A673 (cell line): ENCODE data around the gene ZEB1. TPM values are rescaled to one million over a fixed set of nuclear protein-coding genes. Genes with fewer than 3 reads are reported as not detected.

ENCODE experiments used
- BruUV-seq: library from RNA; stranded (reverse); fragments of 400-500 nt; replicated peaks from 2 replicates; lab custom pipeline; 2021; lab: Mats Ljungman, UMichigan
- CTCF ChIA-PET: fragments of 300-600 bp; sonication (Branson Sonifier 250); formaldehyde crosslinking; loops from one replicate; lab custom pipeline; 2022; ENCODE audit warnings: antibody characterized with exemption; lab: Charles Lee
- POLR2A ChIA-PET: fragments of 300-600 bp; sonication (Branson Sonifier 250); formaldehyde crosslinking; loops from one replicate; lab custom pipeline; 2022; ENCODE audit warnings: antibody characterized with exemption; ENCODE audit not compliant: low non-redundant PET; lab: Charles Lee
- DNase-seq: peaks from one replicate; pipeline ENCODE4 v3.0.0-alpha.2; 2015; ENCODE audit warnings: low spot score
- H3K27ac ChIP-seq: fragments of 200-600 bp; sonication (generic); 2 replicates; pipeline ENCODE4 v1.5.1; 2016; ENCODE audit warnings: mixed run types, low read depth, mild to moderate bottlenecking, mixed read lengths, antibody characterized with exemption, low read length; ENCODE audit not compliant: poor library complexity, severe bottlenecking
- H3K27me3 ChIP-seq: fragments of 200-600 bp; sonication (generic); replicated peaks from 2 replicates; pipeline ENCODE4 v1.6.1; 2017; ENCODE audit warnings: mixed run types, low read depth, mild to moderate bottlenecking, mixed read lengths, antibody characterized with exemption, low read length; ENCODE audit not compliant: insufficient read depth, poor library complexity
- H3K36me3 ChIP-seq: fragments of 200-600 bp; sonication (generic); 2 replicates; pipeline ENCODE4 v1.6.1; 2016; ENCODE audit warnings: mixed run types, mild to moderate bottlenecking, mixed read lengths, antibody characterized with exemption, low read length; ENCODE audit not compliant: insufficient read depth, poor library complexity, severe bottlenecking
- H3K4me1 ChIP-seq: fragments of 200-600 bp; sonication (generic); 2 replicates; pipeline ENCODE4 v1.6.1; 2017; ENCODE audit warnings: mixed run types, mild to moderate bottlenecking, mixed read lengths, antibody characterized with exemption, low read length; ENCODE audit not compliant: insufficient read depth, poor library complexity, severe bottlenecking
- H3K4me3 ChIP-seq: fragments of 200-600 bp; sonication (generic); 2 replicates; pipeline ENCODE4 v1.5.1; 2016; ENCODE audit warnings: low read depth, mixed run types, mild to moderate bottlenecking, mixed read lengths, low read length; ENCODE audit not compliant: poor library complexity, severe bottlenecking
- H3K9me3 ChIP-seq: fragments of 200-600 bp; sonication (generic); 2 replicates; pipeline ENCODE4 v1.6.1; 2016; ENCODE audit warnings: mixed run types, low read depth, mild to moderate bottlenecking, mixed read lengths, antibody characterized with exemption, low read length; ENCODE audit not compliant: poor library complexity, severe bottlenecking
- CTCF ChIP-seq: fragments of 300-800, 200-600 bp; sonication (generic); conservative IDR thresholded peaks from 2 replicates; pipeline ENCODE4 v1.5.1; 2017; ENCODE audit warnings: low read depth, mild to moderate bottlenecking, antibody characterized with exemption, low read length, moderate library complexity, mixed read lengths
- EZH2 ChIP-seq: fragments of 200-600 bp; sonication (generic); IDR thresholded peaks from 2 replicates; pipeline ENCODE4 v1.6.1; 2017; ENCODE audit warnings: borderline replicate concordance, low read depth, mild to moderate bottlenecking, mixed read lengths, antibody characterized with exemption, low read length; ENCODE audit not compliant: poor library complexity, severe bottlenecking
- intact Hi-C: fragments of 100-400 bp; cut with micrococcal nuclease; formaldehyde crosslinking; loops from one replicate; pipeline ENCODE4 v1.10.0; 2022; ENCODE audit not compliant: unreplicated experiment
- total RNA-seq: library from RNA; stranded (reverse); gene quantifications from 2 replicates; pipeline ENCODE4 v1.2.3, GENCODE V29; 2021

Gene ZEB1
- total RNA-seq, 1 experiment from 2014 or later: 8.3 TPM

GRCh38 chr10:31456468-31456867, 137.5 kb downstream of the ZEB1 start:
- CTCF ChIA-PET: no interaction called here
- Histone ChIP-seq H3K36me3 (no peaks in the 10 kb centered on the region), H3K4me1 (no peaks in the 10 kb centered on the region), H3K27me3 (no peaks in the 10 kb centered on the region), H3K9me3 (no peaks in the 10 kb centered on the region), H3K27ac (no peak overlapping the region), H3K4me3 (no peak overlapping the region)
- intact Hi-C loops: no loop called here
- no peak for DNase-seq
- BruUV-seq: no TSS peak
- POLR2A ChIA-PET: no interaction called here
- no peak for TF ChIP-seq CTCF
- TF ChIP-seq EZH2: no peak

- no peak overlapping the region for H3K4me3 ChIP-seq
- no TSS peak for BruUV-seq
- no peak overlapping the region for H3K27ac ChIP-seq
- CTCF ChIA-PET: no interaction called here
- POLR2A ChIA-PET: no interaction called here
- H3K9me3 ChIP-seq: no peaks in the 10 kb centered on the region
- no peaks in the 10 kb centered on the region for H3K27me3 ChIP-seq
- intact Hi-C loops: no loop called here
- no peaks in the 10 kb centered on the region for H3K4me1 ChIP-seq
- H3K36me3 ChIP-seq: no peaks in the 10 kb centered on the region
- TF ChIP-seq CTCF (no peak), EZH2 (no peak)
- no peak for DNase-seq
Observed at GRCh38 chr10:31457858-31458257, 138.8 kb downstream of the ZEB1 start.

- TF ChIP-seq CTCF (no peak), EZH2 (no peak)
- no peaks in the 10 kb centered on the region for H3K4me1 ChIP-seq
- DNase-seq: no peak
- no peaks in the 10 kb centered on the region for H3K36me3 ChIP-seq
- POLR2A ChIA-PET: no interaction called here
- no peak overlapping the region for H3K4me3 ChIP-seq
- H3K27ac ChIP-seq: no peak overlapping the region
- BruUV-seq: no TSS peak
- H3K27me3 ChIP-seq: no peaks in the 10 kb centered on the region
- no peaks in the 10 kb centered on the region for H3K9me3 ChIP-seq
- intact Hi-C loops: no loop called here
- CTCF ChIA-PET: no interaction called here
Observed at GRCh38 chr10:31458974-31459373, 140.0 kb downstream of the ZEB1 start.
